ENCODE measurements around the gene ZFP36. TPM values are rescaled to one million over a fixed set of nuclear protein-coding genes. Genes with fewer than 3 reads are reported as not detected.

Gene ZFP36
- total RNA-seq, 1 donor from 2014 or later, result 208 TPM

DNA sequence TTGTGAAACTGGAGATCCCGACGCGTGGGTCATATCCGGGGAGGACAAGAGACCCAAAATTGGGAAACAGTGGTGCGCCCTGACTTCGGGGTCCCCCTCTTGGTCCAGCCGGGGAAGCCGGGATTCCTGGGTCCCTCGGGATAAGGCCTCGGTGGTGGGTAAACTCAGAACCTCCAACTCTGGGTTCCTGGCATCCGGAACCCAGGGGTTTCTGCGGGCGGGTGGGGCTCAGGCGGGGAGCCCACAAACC lies 688 bp downstream of the ZFP36 start:
- TF ChIP-seq, protein P1, sequence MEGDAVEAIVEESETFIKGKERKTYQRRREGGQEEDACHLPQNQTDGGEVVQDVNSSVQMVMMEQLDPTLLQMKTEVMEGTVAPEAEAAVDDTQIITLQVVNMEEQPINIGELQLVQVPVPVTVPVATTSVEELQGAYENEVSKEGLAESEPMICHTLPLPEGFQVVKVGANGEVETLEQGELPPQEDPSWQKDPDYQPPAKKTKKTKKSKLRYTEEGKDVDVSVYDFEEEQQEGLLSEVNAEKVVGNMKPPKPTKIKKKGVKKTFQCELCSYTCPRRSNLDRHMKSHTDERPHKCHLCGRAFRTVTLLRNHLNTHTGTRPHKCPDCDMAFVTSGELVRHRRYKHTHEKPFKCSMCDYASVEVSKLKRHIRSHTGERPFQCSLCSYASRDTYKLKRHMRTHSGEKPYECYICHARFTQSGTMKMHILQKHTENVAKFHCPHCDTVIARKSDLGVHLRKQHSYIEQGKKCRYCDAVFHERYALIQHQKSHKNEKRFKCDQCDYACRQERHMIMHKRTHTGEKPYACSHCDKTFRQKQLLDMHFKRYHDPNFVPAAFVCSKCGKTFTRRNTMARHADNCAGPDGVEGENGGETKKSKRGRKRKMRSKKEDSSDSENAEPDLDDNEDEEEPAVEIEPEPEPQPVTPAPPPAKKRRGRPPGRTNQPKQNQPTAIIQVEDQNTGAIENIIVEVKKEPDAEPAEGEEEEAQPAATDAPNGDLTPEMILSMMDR (IDR thresholded peaks at IDR 0.05), result no peak
- Histone ChIP-seq H3K4me1 (peaks cover 39% of the 10 kb centered on the region), H3K9me3 (no peaks in the 10 kb centered on the region), H3K27ac (peak overlapping the region; percentile 100), H3K27me3 (ENCODE audit: low read depth) (no peaks in the 10 kb centered on the region), H3K4me3 (peak overlapping the region; percentile 97), H3K36me3 (peaks cover 16% of the 10 kb centered on the region)
- DNase-seq (no peak), ATAC-seq (no peak)
- intact Hi-C loops (cut with DNase I), result no loop called here

DNA sequence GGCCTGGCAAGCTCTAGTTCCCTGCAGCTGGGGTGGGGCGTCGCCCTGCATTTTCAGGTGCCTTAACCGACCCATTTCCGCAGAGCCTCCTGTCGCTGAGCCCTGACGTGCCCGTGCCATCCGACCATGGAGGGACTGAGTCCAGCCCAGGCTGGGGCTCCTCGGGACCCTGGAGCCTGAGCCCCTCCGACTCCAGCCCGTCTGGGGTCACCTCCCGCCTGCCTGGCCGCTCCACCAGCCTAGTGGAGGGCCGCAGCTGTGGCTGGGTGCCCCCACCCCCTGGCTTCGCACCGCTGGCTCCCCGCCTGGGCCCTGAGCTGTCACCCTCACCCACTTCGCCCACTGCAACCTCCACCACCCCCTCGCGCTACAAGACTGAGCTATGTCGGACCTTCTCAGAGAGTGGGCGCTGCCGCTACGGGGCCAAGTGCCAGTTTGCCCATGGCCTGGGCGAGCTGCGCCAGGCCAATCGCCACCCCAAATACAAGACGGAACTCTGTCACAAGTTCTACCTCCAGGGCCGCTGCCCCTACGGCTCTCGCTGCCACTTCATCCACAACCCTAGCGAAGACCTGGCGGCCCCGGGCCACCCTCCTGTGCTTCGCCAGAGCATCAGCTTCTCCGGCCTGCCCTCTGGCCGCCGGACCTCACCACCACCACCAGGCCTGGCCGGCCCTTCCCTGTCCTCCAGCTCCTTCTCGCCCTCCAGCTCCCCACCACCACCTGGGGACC lies 1.2 kb downstream of the ZFP36 start:
- TF ChIP-seq, protein P1 (IDR thresholded peaks at IDR 0.05), result no peak
- peaks cover 16% of the 10 kb centered on the region for H3K36me3 ChIP-seq
- no peaks in the 10 kb centered on the region for H3K9me3 ChIP-seq
- intact Hi-C loops (cut with DNase I), result no loop called here
- DNase-seq (peak; percentile 83), ATAC-seq (peak in 1 of 2 donors; percentile 0)
- peak overlapping the region; percentile 97 for H3K4me3 ChIP-seq
- H3K27me3 ChIP-seq (ENCODE audit: low read depth), result no peaks in the 10 kb centered on the region
- peaks cover 35% of the 10 kb centered on the region for H3K4me1 ChIP-seq
- peak overlapping the region; percentile 100 for H3K27ac ChIP-seq

DNA sequence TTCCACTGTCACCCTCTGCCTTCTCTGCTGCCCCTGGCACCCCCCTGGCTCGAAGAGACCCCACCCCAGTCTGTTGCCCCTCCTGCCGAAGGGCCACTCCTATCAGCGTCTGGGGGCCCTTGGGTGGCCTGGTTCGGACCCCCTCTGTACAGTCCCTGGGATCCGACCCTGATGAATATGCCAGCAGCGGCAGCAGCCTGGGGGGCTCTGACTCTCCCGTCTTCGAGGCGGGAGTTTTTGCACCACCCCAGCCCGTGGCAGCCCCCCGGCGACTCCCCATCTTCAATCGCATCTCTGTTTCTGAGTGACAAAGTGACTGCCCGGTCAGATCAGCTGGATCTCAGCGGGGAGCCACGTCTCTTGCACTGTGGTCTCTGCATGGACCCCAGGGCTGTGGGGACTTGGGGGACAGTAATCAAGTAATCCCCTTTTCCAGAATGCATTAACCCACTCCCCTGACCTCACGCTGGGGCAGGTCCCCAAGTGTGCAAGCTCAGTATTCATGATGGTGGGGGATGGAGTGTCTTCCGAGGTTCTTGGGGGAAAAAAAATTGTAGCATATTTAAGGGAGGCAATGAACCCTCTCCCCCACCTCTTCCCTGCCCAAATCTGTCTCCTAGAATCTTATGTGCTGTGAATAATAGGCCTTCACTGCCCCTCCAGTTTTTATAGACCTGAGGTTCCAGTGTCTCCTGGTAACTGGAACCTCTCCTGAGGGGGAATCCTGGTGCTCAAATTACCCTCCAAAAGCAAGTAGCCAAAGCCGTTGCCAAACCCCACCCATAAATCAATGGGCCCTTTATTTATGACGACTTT lies 2.0 kb downstream of the ZFP36 start:
- no peak for ATAC-seq
- TF ChIP-seq, protein P1 (IDR thresholded peaks at IDR 0.05), result no peak
- Histone ChIP-seq H3K4me1 (peaks cover 36% of the 10 kb centered on the region), H3K36me3 (peaks cover 16% of the 10 kb centered on the region), H3K9me3 (no peaks in the 10 kb centered on the region), H3K27me3 (ENCODE audit: low read depth) (no peaks in the 10 kb centered on the region), H3K4me3 (peak overlapping the region; percentile 97), H3K27ac (peak overlapping the region; percentile 100)
- no peak for DNase-seq
- intact Hi-C loops (cut with DNase I), result no loop called here

DNA sequence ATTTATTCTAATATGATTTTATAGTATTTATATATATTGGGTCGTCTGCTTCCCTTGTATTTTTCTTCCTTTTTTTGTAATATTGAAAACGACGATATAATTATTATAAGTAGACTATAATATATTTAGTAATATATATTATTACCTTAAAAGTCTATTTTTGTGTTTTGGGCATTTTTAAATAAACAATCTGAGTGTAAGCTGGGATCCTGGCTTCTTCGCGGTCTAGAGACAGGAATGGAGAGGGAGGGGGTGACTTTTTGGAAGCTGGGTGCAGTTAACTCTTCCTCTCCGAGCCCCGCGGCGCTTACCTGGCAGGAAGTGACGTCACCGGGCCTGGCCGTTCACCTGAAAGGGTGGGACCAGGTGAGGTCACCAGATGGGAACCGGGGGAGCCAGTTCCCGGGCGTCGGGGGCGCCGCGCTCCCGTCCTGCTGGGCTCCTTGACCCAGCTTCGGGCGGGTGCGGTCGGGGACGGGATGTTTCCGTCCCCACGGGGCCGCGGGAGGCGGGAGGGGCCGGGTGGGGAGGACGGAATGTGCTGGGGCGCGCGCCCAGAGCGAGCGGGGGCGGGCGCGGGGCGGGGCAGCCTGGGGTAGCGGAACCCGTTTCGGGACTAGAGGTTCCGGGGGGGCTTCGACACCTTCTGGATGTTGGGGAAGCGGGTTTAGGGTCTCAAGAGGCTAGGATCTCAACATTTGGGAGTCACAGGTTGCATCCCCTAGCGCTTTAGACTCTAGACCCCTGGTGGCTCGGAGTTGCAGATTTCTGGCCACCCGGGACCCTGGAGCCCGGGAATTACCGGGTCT lies 2.8 kb downstream of the ZFP36 start:
- Histone ChIP-seq H3K4me1 (peaks cover 39% of the 10 kb centered on the region), H3K9me3 (no peaks in the 10 kb centered on the region), H3K36me3 (peaks cover 16% of the 10 kb centered on the region), H3K4me3 (peak overlapping the region; percentile 97), H3K27ac (peak overlapping the region; percentile 100), H3K27me3 (ENCODE audit: low read depth) (no peaks in the 10 kb centered on the region)
- TF ChIP-seq, protein P1 (IDR thresholded peaks at IDR 0.05), result no peak
- intact Hi-C loops (cut with DNase I), result no loop called here
- peak; percentile 21 to 46 for ATAC-seq
- peak; percentile 96 for DNase-seq

DNA sequence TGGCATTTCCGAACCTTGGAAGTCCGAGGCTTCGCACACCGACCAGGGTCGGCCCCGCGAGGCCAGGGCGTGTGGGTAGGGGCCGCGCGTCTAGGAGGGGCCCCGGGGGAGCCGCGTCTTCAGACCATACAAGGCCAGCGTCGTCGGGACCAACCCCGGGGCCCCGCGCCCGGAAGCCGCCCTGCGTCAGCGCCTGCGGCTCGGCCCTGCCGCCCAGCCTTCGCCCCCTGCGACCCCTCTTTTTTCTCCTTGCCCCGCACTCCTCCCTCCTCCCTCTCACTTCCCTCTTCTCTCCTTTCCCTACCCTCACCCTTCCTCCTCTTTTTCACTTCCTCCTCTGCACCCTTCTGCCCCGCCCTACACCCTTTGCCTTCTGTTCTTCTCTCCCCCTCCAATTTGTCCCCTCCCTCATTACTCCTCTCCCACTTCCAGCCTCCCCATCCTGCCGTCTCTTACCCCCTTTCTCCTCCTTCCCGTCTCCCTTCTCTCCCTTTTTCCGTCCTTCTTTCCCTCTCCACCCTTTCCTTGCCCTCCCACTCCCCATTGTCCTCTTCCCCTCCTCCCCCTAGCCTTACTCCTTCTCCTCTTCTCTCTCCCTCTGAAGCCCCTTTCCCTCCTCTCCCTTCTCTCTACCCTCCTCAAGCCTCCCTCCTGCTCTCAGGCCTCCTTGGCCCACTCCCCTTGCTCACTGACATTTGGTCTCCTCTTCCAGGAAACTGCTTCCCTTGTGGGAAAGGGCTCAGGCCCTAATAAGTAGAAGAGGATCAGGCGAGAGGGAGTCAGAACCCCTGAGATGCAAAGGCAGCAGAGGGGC lies 3.6 kb downstream of the ZFP36 start:
- Histone ChIP-seq H3K27ac (peak overlapping the region; percentile 100), H3K36me3 (peaks cover 16% of the 10 kb centered on the region), H3K27me3 (ENCODE audit: low read depth) (no peaks in the 10 kb centered on the region), H3K4me1 (peaks cover 39% of the 10 kb centered on the region), H3K9me3 (no peaks in the 10 kb centered on the region), H3K4me3 (peak overlapping the region; percentile 97)
- ATAC-seq (peak; percentile 23 to 36), DNase-seq (peak; percentile 90)
- intact Hi-C loops (cut with DNase I), result no loop called here
- TF ChIP-seq, protein P1 (IDR thresholded peaks at IDR 0.05), result no peak
